ENCODE data around the gene JARID2.

GRCh38 chr6:15305909-15306308 lies 60.0 kb downstream of the JARID2 start:
- TF ChIP-seq GATA2 (IDR thresholded peaks at IDR 0.05; ENCODE audit: low read depth, low read length) (no peak), GATA3 (IDR thresholded peaks at IDR 0.05; ENCODE audit: low read depth, low read length) (no peak)

Data from SH-SY5Y (cell line).